Measurements from ENCODE around the gene OSBP2. TPM values are rescaled to one million over a fixed set of nuclear protein-coding genes. Genes with fewer than 3 reads are reported as not detected.

OSBP2 gene
- total RNA-seq, 1 donor from 2014 or later, result 22.2 TPM

GRCh38 chr22:30902496-30903357, 208.1 kb downstream of the OSBP2 start:
- H3K4me1 ChIP-seq, result no peaks in the 10 kb centered on the region
- H3K36me3 ChIP-seq, result peaks cover 28% of the 10 kb centered on the region
- H3K27ac ChIP-seq (replicated peaks), result no peak overlapping the region
- peaks cover 26% of the 10 kb centered on the region for H3K9me3 ChIP-seq (replicated peaks)
- H3K4me3 ChIP-seq, result no peak overlapping the region
- intact Hi-C loops (cut with micrococcal nuclease), result no loop called here
- no peak for DNase-seq
- no peaks in the 10 kb centered on the region for H3K27me3 ChIP-seq (ENCODE audit: low read depth)
- TF ChIP-seq CTCF (IDR thresholded peaks at IDR 0.05; ENCODE audit: borderline replicate concordance), result no peak

GRCh38 chr22:30903876-30904460, 209.3 kb downstream of the OSBP2 start:
- H3K27me3 ChIP-seq (ENCODE audit: low read depth), result no peaks in the 10 kb centered on the region
- peaks cover 25% of the 10 kb centered on the region for H3K36me3 ChIP-seq
- no peak for DNase-seq
- H3K4me1 ChIP-seq, result no peaks in the 10 kb centered on the region
- no peak overlapping the region for H3K27ac ChIP-seq (replicated peaks)
- no peak for TF ChIP-seq CTCF (IDR thresholded peaks at IDR 0.05; ENCODE audit: borderline replicate concordance)
- H3K9me3 ChIP-seq (replicated peaks), result peaks cover 16% of the 10 kb centered on the region
- intact Hi-C loops (cut with micrococcal nuclease), result no loop called here
- no peak overlapping the region for H3K4me3 ChIP-seq

GRCh38 chr22:30905696-30906341, 211.1 kb downstream of the OSBP2 start:
- Histone ChIP-seq H3K36me3 (peaks cover 17% of the 10 kb centered on the region), H3K27me3 (ENCODE audit: low read depth) (no peaks in the 10 kb centered on the region), H3K4me1 (no peaks in the 10 kb centered on the region), H3K4me3 (no peak overlapping the region), H3K27ac (replicated peaks) (no peak overlapping the region), H3K9me3 (replicated peaks) (peaks cover 4% of the 10 kb centered on the region)
- intact Hi-C loops (cut with micrococcal nuclease), result no loop called here
- no peak for DNase-seq
- TF ChIP-seq CTCF (IDR thresholded peaks at IDR 0.05; ENCODE audit: borderline replicate concordance), result no peak

- H3K4me3 ChIP-seq, result no peak overlapping the region
- peaks cover 13% of the 10 kb centered on the region for H3K36me3 ChIP-seq
- no peak for TF ChIP-seq CTCF (IDR thresholded peaks at IDR 0.05; ENCODE audit: borderline replicate concordance)
- no peak for DNase-seq
- intact Hi-C loops (cut with micrococcal nuclease), result no loop called here
- H3K9me3 ChIP-seq (replicated peaks), result no peaks in the 10 kb centered on the region
- H3K27me3 ChIP-seq (ENCODE audit: low read depth), result no peaks in the 10 kb centered on the region
- H3K4me1 ChIP-seq, result no peaks in the 10 kb centered on the region
- no peak overlapping the region for H3K27ac ChIP-seq (replicated peaks)
Measured at GRCh38 chr22:30906411-30906810, 211.7 kb downstream of the OSBP2 start.

- TF ChIP-seq CTCF (IDR thresholded peaks at IDR 0.05; ENCODE audit: borderline replicate concordance), result no peak
- Histone ChIP-seq H3K27me3 (ENCODE audit: low read depth) (no peaks in the 10 kb centered on the region), H3K4me3 (no peak overlapping the region), H3K9me3 (replicated peaks) (no peaks in the 10 kb centered on the region), H3K27ac (replicated peaks) (no peak overlapping the region), H3K4me1 (no peaks in the 10 kb centered on the region), H3K36me3 (peaks cover 13% of the 10 kb centered on the region)
- no peak for DNase-seq
- intact Hi-C loops (cut with micrococcal nuclease), result no loop called here
Measured at GRCh38 chr22:30906946-30907345, 212.3 kb downstream of the OSBP2 start.

Data from left ventricle myocardium inferior (tissue), 1 donor.